GM23248 (cell line): ENCODE measurements around the gene TANGO6.

Experiments used
- EZH2 ChIP-seq: fragments of 200-600 bp; sonication (generic); IDR thresholded peaks from 2 replicates; pipeline ENCODE4 v1.6.1; 2018; ENCODE audit warnings: antibody characterized with exemption, mild to moderate bottlenecking; ENCODE audit not compliant: insufficient read depth, poor library complexity, severe bottlenecking
- EZH2phosphoT487 ChIP-seq: fragments of 200-600 bp; sonication (generic); IDR thresholded peaks from 2 replicates; pipeline ENCODE4 v1.6.1; 2018; ENCODE audit warnings: antibody characterized with exemption, moderate library complexity, mild to moderate bottlenecking, low read depth; ENCODE audit not compliant: insufficient read depth

DNA sequence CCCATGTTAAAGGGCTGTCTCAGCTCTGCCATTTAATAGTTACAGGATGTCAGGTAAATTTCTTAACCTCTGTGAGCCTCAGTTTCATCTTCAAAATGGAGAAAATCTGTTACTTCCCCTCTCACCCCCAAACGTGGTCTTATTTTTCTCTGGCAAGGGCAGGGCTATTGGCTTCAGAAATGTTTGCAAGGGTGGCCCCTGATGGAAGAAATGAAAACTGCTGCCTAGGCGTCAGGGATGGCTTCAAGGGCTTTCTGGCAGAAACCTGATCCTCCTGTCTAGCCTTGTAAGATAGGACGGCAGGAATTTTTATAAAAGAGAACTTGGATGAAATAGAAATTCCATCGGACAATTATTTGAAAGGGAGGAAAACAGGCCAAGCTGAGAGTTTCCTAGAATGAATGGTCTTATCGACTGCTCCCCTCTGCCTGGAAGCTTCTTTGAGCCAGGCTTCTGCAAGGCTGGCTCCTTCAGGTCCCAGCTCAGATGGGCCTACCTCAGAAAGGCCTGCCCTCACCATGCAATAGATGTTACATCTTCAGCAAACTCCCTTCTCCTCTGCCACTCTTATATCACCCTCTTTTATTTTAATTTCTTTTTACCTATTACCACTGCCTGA, 43.0 kb upstream of the TANGO6 start:
- no peak for TF ChIP-seq EZH2phosphoT487
- no peak for TF ChIP-seq EZH2
